HCT116 (cell line): ENCODE results near the gene ADAMTS16. TPM values are rescaled to one million over a fixed set of nuclear protein-coding genes. Genes with fewer than 3 reads are reported as not detected.

Source experiments
- ATAC-seq: fragments of 200-7000 bp; cut with Tn5 transposase; 2 replicates; pipeline ENCODE4 v1.9.1; 2020; ENCODE audit warnings: mild to moderate bottlenecking, moderate library complexity
- BruUV-seq: library from RNA; stranded (reverse); fragments of 400-500 nt; replicated peaks from 2 replicates; lab custom pipeline; 2021; lab: Mats Ljungman, UMichigan
- CTCF ChIA-PET: fragments of 300-600 bp; sonication (Branson Sonifier 250); formaldehyde crosslinking; loops from one replicate; lab custom pipeline; 2021; ENCODE audit warnings: antibody characterized with exemption; lab: Charles Lee
- POLR2A ChIA-PET: fragments of 300-600, 350-600 bp; sonication (Branson Sonifier 250); formaldehyde crosslinking; loops from one replicate; lab custom pipeline; 2021; ENCODE audit warnings: antibody characterized with exemption; lab: Charles Lee
- RAD21 ChIA-PET, 2 experiments: fragments of 300-600 bp; sonication (Branson Sonifier 250); formaldehyde crosslinking; loops; one replicate each; lab custom pipeline; 2023; ENCODE audit warnings: low total read pairs in 2 of 2; ENCODE audit not compliant: uncharacterized antibody in 2 of 2, unreplicated experiment in 2 of 2, low non-redundant PET in 1 of 2; lab: Charles Lee
- DNase-seq: peaks from one replicate; pipeline ENCODE4 v3.0.0-alpha.2; 2010; ENCODE audit warnings: low read depth, low spot score
- H2AFZ ChIP-seq: fragments of 200-600 bp; shearing (Covaris generic), sonication (generic); 2 replicates; pipeline ENCODE4 v1.6.1; 2017; ENCODE audit warnings: low read depth, mixed run types, mixed read lengths, antibody characterized with exemption, low read length; ENCODE audit not compliant: poor library complexity, severe bottlenecking
- H3K27ac ChIP-seq: 2 replicates; pipeline ENCODE4 v1.5.1; 2012; ENCODE audit warnings: low read depth, low read length
- H3K27me3 ChIP-seq: fragments of 200-600 bp; sonication (generic); 2 replicates; pipeline ENCODE4 v1.6.1; 2016; ENCODE audit warnings: mixed run types, low read length, mixed read lengths; ENCODE audit not compliant: insufficient read depth
- H3K36me3 ChIP-seq, 2 experiments: fragments of 200-500 bp in 1 of 2; fragments of 200-600 bp in 1 of 2; sonication (Bioruptor generic) in 1 of 2; sonication (generic) in 1 of 2; 2 replicates each; pipeline versions ENCODE4 v1.5.1 to v1.6.1; 2014 to 2016; ENCODE audit warnings: low read length in 2 of 2, inconsistent platforms in 1 of 2, mixed read lengths in 1 of 2, mixed run types in 1 of 2; ENCODE audit not compliant: insufficient read depth in 2 of 2, control insufficient read depth in 1 of 2
- H3K4me1 ChIP-seq, 2 experiments: fragments of 200-600 bp in 1 of 2; sonication (generic) in 1 of 2; 2 replicates each; pipeline versions ENCODE4 v1.5.1 to v1.6.1; 2012 to 2017; ENCODE audit warnings: low read length in 2 of 2, inconsistent platforms in 1 of 2, mild to moderate bottlenecking in 1 of 2, mixed read lengths in 1 of 2, mixed run types in 1 of 2, moderate library complexity in 1 of 2; ENCODE audit not compliant: insufficient read depth in 2 of 2, control insufficient read depth in 1 of 2
- H3K4me2 ChIP-seq: fragments of 200-600 bp; sonication (generic); 2 replicates; pipeline ENCODE4 v1.6.1; 2017; ENCODE audit warnings: mixed run types, low read length, mixed read lengths
- H3K4me3 ChIP-seq, 2 experiments: fragments of 200-600 bp in 1 of 2; sonication (generic) in 1 of 2; replicated peaks in 1 of 2; 2 replicates each; pipeline ENCODE4 v1.5.1; 2011 to 2016; ENCODE audit warnings: low read length in 2 of 2, control low read depth in 1 of 2, low read depth in 1 of 2, mild to moderate bottlenecking in 1 of 2, mixed read lengths in 1 of 2, mixed run types in 1 of 2
- H3K79me2 ChIP-seq: fragments of 200-600 bp; sonication (generic); 2 replicates; pipeline ENCODE4 v1.6.1; 2017; ENCODE audit warnings: mild to moderate bottlenecking, mixed run types, low read length, moderate library complexity, mixed read lengths; ENCODE audit not compliant: insufficient read depth
- H3K9ac ChIP-seq: fragments of 200-600 bp; sonication (generic); 2 replicates; pipeline ENCODE4 v1.6.1; 2016; ENCODE audit warnings: low read length, mixed read lengths
- H3K9me2 ChIP-seq: fragments of 200-600 bp; sonication (generic), shearing (Covaris generic); 2 replicates; pipeline ENCODE4 v1.6.1; 2017; ENCODE audit warnings: mixed run types, mild to moderate bottlenecking, moderate library complexity; ENCODE audit not compliant: insufficient read depth
- H3K9me3 ChIP-seq, 2 experiments: fragments of 200-500 bp in 1 of 2; fragments of 200-600 bp in 1 of 2; sonication (Bioruptor generic) in 1 of 2; sonication (generic) in 1 of 2; 2 replicates each; pipeline ENCODE4 v1.6.1; 2014 to 2017; ENCODE audit warnings: low read length in 2 of 2, mixed read lengths in 2 of 2, inconsistent platforms in 1 of 2, low read depth in 1 of 2, mild to moderate bottlenecking in 1 of 2, mixed run types in 1 of 2, moderate library complexity in 1 of 2; ENCODE audit not compliant: control insufficient read depth in 1 of 2, insufficient read depth in 1 of 2
- H4K20me1 ChIP-seq: fragments of 200-600 bp; sonication (generic), shearing (Covaris generic); 2 replicates; pipeline ENCODE4 v1.6.1; 2017; ENCODE audit warnings: mixed run types, mild to moderate bottlenecking, moderate library complexity; ENCODE audit not compliant: insufficient read depth
- CBX3 ChIP-seq: IDR thresholded peaks from 2 replicates; pipeline ENCODE4 v1.6.1; 2012; ENCODE audit warnings: low read depth
- EGR1 ChIP-seq: IDR thresholded peaks from 2 replicates; pipeline ENCODE4 v1.6.1; 2012; ENCODE audit warnings: low read depth
- ELF1 ChIP-seq: IDR thresholded peaks from 2 replicates; pipeline ENCODE4 v1.6.1; 2012; ENCODE audit warnings: low read depth, borderline replicate concordance
- EZH2phosphoT487 ChIP-seq: fragments of 200-600 bp; IDR thresholded peaks from 2 replicates; pipeline ENCODE4 v1.6.1; 2018; ENCODE audit warnings: antibody characterized with exemption, borderline replicate concordance
- JUND ChIP-seq: IDR thresholded peaks from 2 replicates; pipeline ENCODE4 v1.6.1; 2012
- RAD21 ChIP-seq: IDR thresholded peaks from 2 replicates; pipeline ENCODE4 v1.6.1; 2012; ENCODE audit warnings: low read depth, mild to moderate bottlenecking
- SP1 ChIP-seq: IDR thresholded peaks from 2 replicates; pipeline ENCODE4 v1.6.1; 2012; ENCODE audit warnings: low read depth
- SRF ChIP-seq: IDR thresholded peaks from 2 replicates; pipeline ENCODE4 v1.6.1; 2012; ENCODE audit warnings: low read depth
- YY1 ChIP-seq: IDR thresholded peaks from 2 replicates; pipeline ENCODE4 v1.6.1; 2011; ENCODE audit warnings: low read length, low read depth, moderate library complexity, mild to moderate bottlenecking; ENCODE audit not compliant: insufficient replicate concordance; ENCODE audit errors: extremely low read depth
- ZBTB33 ChIP-seq: IDR thresholded peaks from 2 replicates; pipeline ENCODE4 v1.6.1; 2011; ENCODE audit warnings: mild to moderate bottlenecking, low read length, moderate library complexity; ENCODE audit not compliant: insufficient replicate concordance; ENCODE audit errors: extremely low read depth
- intact Hi-C: fragments of 100-400 bp; cut with micrococcal nuclease; formaldehyde crosslinking; loops from 2 replicates; pipeline ENCODE4 v1.10.0; 2022
- total RNA-seq: library from RNA; stranded (reverse); gene quantifications from one replicate; pipeline ENCODE4 v1.2.1, GENCODE V29; 2021; ENCODE audit not compliant: unreplicated experiment

Gene ADAMTS16
- total RNA-seq, 1 experiment from 2014 or later: 2.4 TPM

- Histone ChIP-seq H3K36me3 (no peaks in the 10 kb centered on the region), H3K9ac (no peak overlapping the region), H3K4me2 (no peak overlapping the region), H3K79me2 (no peaks in the 10 kb centered on the region), H3K27me3 (no peaks in the 10 kb centered on the region), H3K4me1 (no peaks in the 10 kb centered on the region), H4K20me1 (no peaks in the 10 kb centered on the region), H3K27ac (no peak overlapping the region), H2AFZ (no peak overlapping the region), H3K4me3 (no peak overlapping the region), H3K9me3 (no peaks in the 10 kb centered on the region), H3K9me2 (no peaks in the 10 kb centered on the region)
- ChIA-PET POLR2A (no interaction called here), CTCF (no interaction called here), RAD21 (no interaction called here)
- no peak for ATAC-seq
- DNase-seq: no peak
- intact Hi-C loops: no loop called here
- BruUV-seq: no TSS peak
- no peak for TF ChIP-seq RAD21
- no peak for TF ChIP-seq YY1
- no peak for TF ChIP-seq EZH2phosphoT487
- no peak for TF ChIP-seq SP1
- no peak for TF ChIP-seq SRF
- TF ChIP-seq JUND: no peak
- TF ChIP-seq ELF1: no peak
- TF ChIP-seq ZBTB33: no peak
- no peak for TF ChIP-seq EGR1
- no peak for TF ChIP-seq CBX3
Measured at GRCh38 chr5:5298841-5299541, 158.9 kb downstream of the ADAMTS16 start.
